CD4-positive, alpha-beta memory T cell (primary cell): ENCODE data around the gene CDC42SE2. TPM values are rescaled to one million over a fixed set of nuclear protein-coding genes. Genes with fewer than 3 reads are reported as not detected.

Experiments
- CTCF ChIA-PET: fragments of 350-600 bp; sonication (Branson Sonifier 250); formaldehyde crosslinking; loops from one replicate; lab custom pipeline; 2021; ENCODE audit warnings: inconsistent platforms; ENCODE audit not compliant: partially characterized antibody; lab: Charles Lee
- POLR2A ChIA-PET: fragments of 350-600 bp; sonication (Branson Sonifier 250); formaldehyde crosslinking; loops from one replicate; lab custom pipeline; 2021; ENCODE audit not compliant: partially characterized antibody; lab: Charles Lee
- DNase-seq, 5 donors: peaks; one replicate each; pipeline versions ENCODE4 v3.0.0 to v3.0.0-alpha.2; 2020 to 2022; ENCODE audit warnings: mixed read lengths in 1 of 5
- H3K27ac ChIP-seq: one replicate; pipeline ENCODE4 v1.7.0; 2013; ENCODE audit warnings: low read depth, low read length
- H3K27me3 ChIP-seq: 2 replicates; pipeline ENCODE4 v1.7.0; 2013; ENCODE audit warnings: mild to moderate bottlenecking, low read length, moderate library complexity; ENCODE audit not compliant: insufficient read depth
- H3K36me3 ChIP-seq: 2 replicates; pipeline ENCODE4 v1.7.0; 2013; ENCODE audit warnings: mild to moderate bottlenecking, low read length, moderate library complexity; ENCODE audit not compliant: insufficient read depth
- H3K4me1 ChIP-seq: 2 replicates; pipeline ENCODE4 v1.7.0; 2013; ENCODE audit warnings: mild to moderate bottlenecking, low read length, moderate library complexity; ENCODE audit not compliant: insufficient read depth
- H3K4me3 ChIP-seq, 2 donors: one replicate each; pipeline ENCODE4 v1.7.0; 2013; ENCODE audit warnings: low read length in 2 of 2, mild to moderate bottlenecking in 1 of 2
- H3K9me3 ChIP-seq, 2 donors: one replicate each; pipeline ENCODE4 v1.7.0; 2013; ENCODE audit warnings: low read length in 2 of 2, control low read depth in 1 of 2; ENCODE audit not compliant: control insufficient read depth in 1 of 2
- H3K27ac Mint-ChIP-seq, 7 donors: one replicate each; pipeline ENCODE4 v1.8.0; 2020 to 2021; ENCODE audit warnings: mixed read lengths in 7 of 7, mild to moderate bottlenecking in 6 of 7, inconsistent platforms in 3 of 7, moderate library complexity in 3 of 7
- H3K27me3 Mint-ChIP-seq, 2 donors: one replicate each; pipeline ENCODE4 v1.8.0; 2020 to 2021; ENCODE audit warnings: mixed read lengths in 2 of 2
- H3K36me3 Mint-ChIP-seq, 2 donors: one replicate each; pipeline ENCODE4 v1.8.0; 2020 to 2021; ENCODE audit warnings: mixed read lengths in 2 of 2, inconsistent platforms in 1 of 2, mild to moderate bottlenecking in 1 of 2
- H3K4me1 Mint-ChIP-seq, 4 donors: one replicate each; pipeline ENCODE4 v1.8.0; 2020 to 2021; ENCODE audit warnings: mixed read lengths in 4 of 4, mild to moderate bottlenecking in 1 of 4
- H3K4me3 Mint-ChIP-seq, 8 donors: one replicate each; pipeline ENCODE4 v1.8.0; 2020 to 2021; ENCODE audit warnings: mixed read lengths in 8 of 8, mild to moderate bottlenecking in 7 of 8, moderate library complexity in 6 of 8, inconsistent platforms in 3 of 8
- H3K9me3 Mint-ChIP-seq, 8 donors: one replicate each; pipeline ENCODE4 v1.8.0; 2020 to 2021; ENCODE audit warnings: mixed read lengths in 8 of 8, mild to moderate bottlenecking in 5 of 8, inconsistent platforms in 3 of 8, moderate library complexity in 1 of 8
- intact Hi-C: fragments of 100-400 bp; cut with micrococcal nuclease; formaldehyde crosslinking; loops from one replicate; pipeline ENCODE4 v1.15.1; 2023
- polyA plus RNA-seq, 2 donors: library from polyadenylated mRNA; unstranded; fragments of 300-500 nt; fragmentation: Illumina TruSeq; gene quantifications; one replicate each; pipeline ENCODE4 v1.2.3, GENCODE V29; 2021
- total RNA-seq, 2 experiments: library from RNA; stranded (reverse); gene quantifications; one replicate each; pipeline ENCODE4 v1.2.3, GENCODE V29; 2021

Gene CDC42SE2
- total and polyA plus RNA-seq, 4 experiments from 2014 or later: 298 to 773 (median 365) TPM

- Mint-ChIP-seq H3K36me3 (peaks cover 26 to 65% of the 10 kb centered on the region in 2 donors), H3K27ac (peak overlapping the region; percentile 96 to 99 (median 98)), H3K4me1 (peaks cover 66 to 100% (median 88%) of the 10 kb centered on the region in 4 donors), H3K4me3 (peak overlapping the region; percentile 66 to 82 (median 75)), H3K9me3 (no peaks in the 10 kb centered on the region), H3K27me3 (no peaks in the 10 kb centered on the region)
- Histone ChIP-seq H3K27me3 (no peaks in the 10 kb centered on the region), H3K4me3 (peak overlapping the region in 1 of 2 donors; percentile 33), H3K4me1 (peaks cover 100% of the 10 kb centered on the region), H3K36me3 (peaks cover 7% of the 10 kb centered on the region), H3K9me3 (no peaks in the 10 kb centered on the region), H3K27ac (peak overlapping the region; percentile 99)
- intact Hi-C loops: loop anchor here (2.0 kb wide), 1 partner anchor 14 kb away; no protein-coding TSS in a partner anchor
- peak in 1 of 5 donors; percentile 29 for DNase-seq
- CTCF ChIA-PET: interaction anchor here (1.3 to 4.3 kb wide), 22 partner anchors 12 to 510 kb away, joined by 3 to 68 read pairs (median 12); partner anchors contain the start of genes CDC42SE2 and HINT1
- POLR2A ChIA-PET: interaction anchor here (0.9 to 18.6 kb wide), 14 partner anchors 12 to 220 kb away, joined by 3 to 552 read pairs (median 15); partner anchors contain the start of genes CDC42SE2 and HINT1
Observed at GRCh38 chr5:131381021-131381420, 117.2 kb downstream of the CDC42SE2 start.

- H3K27me3 ChIP-seq: no peaks in the 10 kb centered on the region
- no peaks in the 10 kb centered on the region for H3K9me3 ChIP-seq
- peak overlapping the region; percentile 72 to 90 (median 76) for H3K4me3 Mint-ChIP-seq
- peaks cover 68 to 100% (median 87%) of the 10 kb centered on the region in 4 donors for H3K4me1 Mint-ChIP-seq
- peak overlapping the region in 1 of 2 donors; percentile 33 for H3K4me3 ChIP-seq
- DNase-seq: no peak
- peak overlapping the region; percentile 99 for H3K27ac ChIP-seq
- peaks cover 100% of the 10 kb centered on the region for H3K4me1 ChIP-seq
- no peaks in the 10 kb centered on the region for H3K9me3 Mint-ChIP-seq
- peaks cover 15% of the 10 kb centered on the region for H3K36me3 ChIP-seq
- peak overlapping the region; percentile 96 to 99 (median 98) for H3K27ac Mint-ChIP-seq
- H3K27me3 Mint-ChIP-seq: no peaks in the 10 kb centered on the region
- ChIA-PET POLR2A (interaction anchor here (0.6 to 18.6 kb wide), 28 partner anchors 8 to 311 kb away, joined by 3 to 552 read pairs (median 5); partner anchors contain the start of genes CDC42SE2 and HINT1), CTCF (interaction anchor here (0.6 to 4.7 kb wide), 49 partner anchors 9 to 510 kb away, joined by 3 to 68 read pairs (median 6); partner anchors contain the start of genes CDC42SE2 and HINT1)
- intact Hi-C loops: loop anchor here (1.0 to 2.0 kb wide), 12 partner anchors 13 to 510 kb away; partner anchors contain the start of gene LYRM7
- H3K36me3 Mint-ChIP-seq: peaks cover 18 to 65% of the 10 kb centered on the region in 2 donors
Observed at GRCh38 chr5:131381777-131382176, 117.9 kb downstream of the CDC42SE2 start.

GRCh38 chr5:131382407-131383395, 118.8 kb downstream of the CDC42SE2 start:
- peak; percentile 79 to 89 (median 84) for DNase-seq
- peaks cover 67 to 100% (median 86%) of the 10 kb centered on the region in 4 donors for H3K4me1 Mint-ChIP-seq
- no peaks in the 10 kb centered on the region for H3K9me3 ChIP-seq
- peaks cover 24% of the 10 kb centered on the region for H3K36me3 ChIP-seq
- ChIA-PET CTCF (interaction anchor here (0.6 to 4.7 kb wide), 50 partner anchors 8 to 511 kb away, joined by 3 to 68 read pairs (median 6); partner anchors contain the start of genes CDC42SE2 and HINT1), POLR2A (interaction anchor here (0.6 to 18.6 kb wide), 29 partner anchors 9 to 312 kb away, joined by 3 to 552 read pairs (median 6); partner anchors contain the start of genes CDC42SE2 and HINT1)
- H3K27me3 ChIP-seq: no peaks in the 10 kb centered on the region
- intact Hi-C loops: loop anchor here (1.0 to 2.0 kb wide), 11 partner anchors 18 to 511 kb away; partner anchors contain the start of gene LYRM7
- peak overlapping the region; percentile 99 for H3K27ac ChIP-seq
- H3K4me3 ChIP-seq: peak overlapping the region in 1 of 2 donors; percentile 33
- peaks cover 17 to 69% of the 10 kb centered on the region in 2 donors for H3K36me3 Mint-ChIP-seq
- peak overlapping the region; percentile 67 to 90 (median 76) for H3K4me3 Mint-ChIP-seq
- H3K27ac Mint-ChIP-seq: peak overlapping the region; percentile 96 to 99 (median 98)
- H3K9me3 Mint-ChIP-seq: no peaks in the 10 kb centered on the region
- H3K27me3 Mint-ChIP-seq: no peaks in the 10 kb centered on the region
- H3K4me1 ChIP-seq: peaks cover 100% of the 10 kb centered on the region

GRCh38 chr5:131384173-131384572, 120.3 kb downstream of the CDC42SE2 start:
- Histone ChIP-seq H3K4me1 (peaks cover 100% of the 10 kb centered on the region), H3K27me3 (no peaks in the 10 kb centered on the region), H3K9me3 (no peaks in the 10 kb centered on the region), H3K36me3 (peaks cover 25% of the 10 kb centered on the region), H3K4me3 (no peak overlapping the region), H3K27ac (peak overlapping the region; percentile 99)
- no peak for DNase-seq
- CTCF ChIA-PET: interaction anchor here (0.6 to 4.7 kb wide), 15 partner anchors 8 to 219 kb away, joined by 3 to 68 read pairs (median 4); partner anchors contain the start of genes CDC42SE2 and HINT1
- Mint-ChIP-seq H3K36me3 (peaks cover 24 to 80% of the 10 kb centered on the region in 2 donors), H3K27me3 (no peaks in the 10 kb centered on the region), H3K27ac (peak overlapping the region; percentile 83 to 99 (median 97)), H3K4me3 (peak overlapping the region in 7 of 8 donors; percentile 37 to 65 (median 53)), H3K9me3 (no peaks in the 10 kb centered on the region), H3K4me1 (peaks cover 61 to 100% (median 79%) of the 10 kb centered on the region in 4 donors)
- intact Hi-C loops: no loop called here
- POLR2A ChIA-PET: interaction anchor here (0.9 to 18.6 kb wide), 8 partner anchors 9 to 220 kb away, joined by 3 to 552 read pairs (median 18); partner anchors contain the start of gene CDC42SE2

- H3K27ac ChIP-seq: peak overlapping the region; percentile 99
- Mint-ChIP-seq H3K4me3 (peak overlapping the region in 6 of 8 donors; percentile 5 to 65 (median 45)), H3K36me3 (peaks cover 30 to 82% of the 10 kb centered on the region in 2 donors), H3K27ac (peak overlapping the region in 6 of 7 donors; percentile 83 to 99 (median 96)), H3K4me1 (peaks cover 65 to 100% (median 79%) of the 10 kb centered on the region in 4 donors), H3K9me3 (no peaks in the 10 kb centered on the region), H3K27me3 (no peaks in the 10 kb centered on the region)
- DNase-seq: no peak
- intact Hi-C loops: no loop called here
- ChIA-PET CTCF (interaction anchor here (0.6 to 4.7 kb wide), 13 partner anchors 9 to 134 kb away, joined by 3 to 48 read pairs (median 4); no protein-coding TSS in a partner anchor), POLR2A (interaction anchor here (0.9 to 18.6 kb wide), 9 partner anchors 9 to 221 kb away, joined by 3 to 552 read pairs (median 10); partner anchors contain the start of gene CDC42SE2)
- H3K36me3 ChIP-seq: peaks cover 31% of the 10 kb centered on the region
- no peaks in the 10 kb centered on the region for H3K27me3 ChIP-seq
- no peaks in the 10 kb centered on the region for H3K9me3 ChIP-seq
- H3K4me1 ChIP-seq: peaks cover 100% of the 10 kb centered on the region
- no peak overlapping the region for H3K4me3 ChIP-seq
Observed at GRCh38 chr5:131384616-131385214, 120.9 kb downstream of the CDC42SE2 start.

- peaks cover 32% of the 10 kb centered on the region for H3K36me3 ChIP-seq
- intact Hi-C loops: no loop called here
Observed at GRCh38 chr5:131386124-131386523, 122.3 kb downstream of the CDC42SE2 start.

More at GRCh38 chr5:131386124-131386523, 122.3 kb downstream of the CDC42SE2 start:
- no peaks in the 10 kb centered on the region for H3K27me3 Mint-ChIP-seq
- H3K36me3 Mint-ChIP-seq: peaks cover 38 to 84% of the 10 kb centered on the region in 2 donors
- DNase-seq: no peak
- Histone ChIP-seq H3K9me3 (no peaks in the 10 kb centered on the region), H3K27me3 (no peaks in the 10 kb centered on the region), H3K4me3 (no peak overlapping the region), H3K27ac (peak overlapping the region; percentile 99), H3K4me1 (peaks cover 97% of the 10 kb centered on the region)
- H3K9me3 Mint-ChIP-seq: no peaks in the 10 kb centered on the region
- ChIA-PET CTCF (interaction anchor here (0.6 to 4.7 kb wide), 7 partner anchors 20 to 274 kb away, joined by 3 to 37 read pairs (median 3); no protein-coding TSS in a partner anchor), POLR2A (interaction anchor here (1.2 to 18.6 kb wide), 4 partner anchors 8 to 222 kb away, joined by 3 to 552 read pairs (median 37); partner anchors contain the start of gene CDC42SE2)
- peak overlapping the region; percentile 79 to 97 (median 87) for H3K27ac Mint-ChIP-seq
- peaks cover 62 to 99% (median 78%) of the 10 kb centered on the region in 4 donors for H3K4me1 Mint-ChIP-seq
- H3K4me3 Mint-ChIP-seq: peak overlapping the region in 2 of 8 donors; percentile 33 to 42
